Peyer's patch (tissue), 4 donors: ENCODE data around the gene ORM1.

Experiments
- POLR2A ChIP-seq, 2 donors: fragments of 450-650 bp; IDR thresholded peaks; one replicate each; pipeline ENCODE4 v1.5.1; 2017; ENCODE audit warnings: antibody characterized with exemption in 2 of 2, mild to moderate bottlenecking in 2 of 2, moderate library complexity in 2 of 2
- TF ChIP-seq, protein P1 (sequence below), 6 experiments: fragments of 450-650 bp in 4 of 6; fragments of 200-600 bp in 2 of 6; sonication (generic) in 1 of 6; IDR thresholded peaks; one replicate each; pipeline ENCODE4 v1.5.1; 2017 to 2019; ENCODE audit warnings: antibody characterized with exemption in 6 of 6, mild to moderate bottlenecking in 3 of 6, moderate library complexity in 1 of 6

GRCh38 chr9:114362394-114362793, 39.5 kb downstream of the ORM1 start:
- TF ChIP-seq, protein P1, sequence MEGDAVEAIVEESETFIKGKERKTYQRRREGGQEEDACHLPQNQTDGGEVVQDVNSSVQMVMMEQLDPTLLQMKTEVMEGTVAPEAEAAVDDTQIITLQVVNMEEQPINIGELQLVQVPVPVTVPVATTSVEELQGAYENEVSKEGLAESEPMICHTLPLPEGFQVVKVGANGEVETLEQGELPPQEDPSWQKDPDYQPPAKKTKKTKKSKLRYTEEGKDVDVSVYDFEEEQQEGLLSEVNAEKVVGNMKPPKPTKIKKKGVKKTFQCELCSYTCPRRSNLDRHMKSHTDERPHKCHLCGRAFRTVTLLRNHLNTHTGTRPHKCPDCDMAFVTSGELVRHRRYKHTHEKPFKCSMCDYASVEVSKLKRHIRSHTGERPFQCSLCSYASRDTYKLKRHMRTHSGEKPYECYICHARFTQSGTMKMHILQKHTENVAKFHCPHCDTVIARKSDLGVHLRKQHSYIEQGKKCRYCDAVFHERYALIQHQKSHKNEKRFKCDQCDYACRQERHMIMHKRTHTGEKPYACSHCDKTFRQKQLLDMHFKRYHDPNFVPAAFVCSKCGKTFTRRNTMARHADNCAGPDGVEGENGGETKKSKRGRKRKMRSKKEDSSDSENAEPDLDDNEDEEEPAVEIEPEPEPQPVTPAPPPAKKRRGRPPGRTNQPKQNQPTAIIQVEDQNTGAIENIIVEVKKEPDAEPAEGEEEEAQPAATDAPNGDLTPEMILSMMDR (IDR thresholded peaks at IDR 0.05), result no peak
- no peak for TF ChIP-seq POLR2A (IDR thresholded peaks at IDR 0.05)
